ENCODE measurements around the gene PPP1R16B.

DNA sequence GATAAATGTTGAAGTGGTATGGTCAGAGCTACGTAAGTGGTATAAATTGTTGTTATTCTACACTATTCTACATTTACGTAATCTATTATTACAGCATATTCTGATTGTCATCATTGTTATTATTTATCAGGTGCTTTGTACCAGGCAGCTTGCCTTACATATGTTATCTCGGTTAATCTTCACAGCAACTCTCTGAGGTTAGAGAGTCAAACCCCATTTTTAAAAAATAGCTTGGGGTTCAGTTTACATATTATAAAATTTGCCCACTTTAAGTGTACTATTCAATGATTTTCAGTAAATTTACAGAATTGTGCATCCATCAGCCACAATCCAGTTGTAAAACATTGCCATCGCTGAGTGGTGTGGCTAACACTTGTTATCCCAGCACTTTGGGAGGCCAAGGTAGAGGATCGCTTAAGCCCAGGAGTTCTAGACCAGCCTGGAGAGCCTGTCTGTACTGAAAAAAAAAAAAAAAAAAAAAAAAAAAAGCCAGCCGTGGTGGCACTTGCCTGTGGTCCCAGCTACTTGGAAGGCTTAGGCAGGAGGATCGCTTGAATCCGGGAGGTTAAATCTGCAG, 35.5 kb downstream of the PPP1R16B start:
- TF ChIP-seq, protein P1, sequence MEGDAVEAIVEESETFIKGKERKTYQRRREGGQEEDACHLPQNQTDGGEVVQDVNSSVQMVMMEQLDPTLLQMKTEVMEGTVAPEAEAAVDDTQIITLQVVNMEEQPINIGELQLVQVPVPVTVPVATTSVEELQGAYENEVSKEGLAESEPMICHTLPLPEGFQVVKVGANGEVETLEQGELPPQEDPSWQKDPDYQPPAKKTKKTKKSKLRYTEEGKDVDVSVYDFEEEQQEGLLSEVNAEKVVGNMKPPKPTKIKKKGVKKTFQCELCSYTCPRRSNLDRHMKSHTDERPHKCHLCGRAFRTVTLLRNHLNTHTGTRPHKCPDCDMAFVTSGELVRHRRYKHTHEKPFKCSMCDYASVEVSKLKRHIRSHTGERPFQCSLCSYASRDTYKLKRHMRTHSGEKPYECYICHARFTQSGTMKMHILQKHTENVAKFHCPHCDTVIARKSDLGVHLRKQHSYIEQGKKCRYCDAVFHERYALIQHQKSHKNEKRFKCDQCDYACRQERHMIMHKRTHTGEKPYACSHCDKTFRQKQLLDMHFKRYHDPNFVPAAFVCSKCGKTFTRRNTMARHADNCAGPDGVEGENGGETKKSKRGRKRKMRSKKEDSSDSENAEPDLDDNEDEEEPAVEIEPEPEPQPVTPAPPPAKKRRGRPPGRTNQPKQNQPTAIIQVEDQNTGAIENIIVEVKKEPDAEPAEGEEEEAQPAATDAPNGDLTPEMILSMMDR (IDR thresholded peaks at IDR 0.05; ENCODE audit: poor library complexity) = no peak
- no peak for TF ChIP-seq EZH2phosphoT487 (IDR thresholded peaks at IDR 0.05; ENCODE audit: low read depth, severe bottlenecking, unreplicated experiment)
